Smooth muscle cell (in vitro differentiated cells): ENCODE results near the gene CREB3L1. TPM values are rescaled to one million over a fixed set of nuclear protein-coding genes. Genes with fewer than 3 reads are reported as not detected.

Source experiments
- DNase-seq: peaks from one replicate; lab custom pipeline; 2025; ENCODE audit not compliant: unreplicated experiment; lab: John Stamatoyannopoulos, UW
- H2AFZ ChIP-seq: fragments of 200-600 bp; sonication (generic); 2 replicates; pipeline ENCODE4 v1.6.0; 2016; ENCODE audit warnings: antibody characterized with exemption, low read depth, mild to moderate bottlenecking
- H3F3A ChIP-seq: fragments of 200-600 bp; sonication (generic); 2 replicates; pipeline ENCODE4 v1.6.0; 2017; ENCODE audit warnings: antibody characterized with exemption, low read depth
- H3K27ac ChIP-seq: fragments of 200-600 bp; sonication (generic); 2 replicates; pipeline ENCODE4 v1.5.1; 2016; ENCODE audit warnings: low read depth, mild to moderate bottlenecking
- H3K27me3 ChIP-seq: fragments of 200-600 bp; sonication (generic); 2 replicates; pipeline ENCODE4 v1.6.1; 2016; ENCODE audit warnings: low read depth, mild to moderate bottlenecking
- H3K36me3 ChIP-seq: fragments of 200-600 bp; sonication (generic); 2 replicates; pipeline ENCODE4 v1.5.1; 2016; ENCODE audit warnings: low read depth
- H3K4me1 ChIP-seq: fragments of 200-600 bp; sonication (generic); 2 replicates; pipeline ENCODE4 v1.5.1; 2016; ENCODE audit warnings: low read depth
- H3K4me2 ChIP-seq: fragments of 200-600 bp; sonication (generic); 2 replicates; pipeline ENCODE4 v1.6.0; 2016; ENCODE audit warnings: mild to moderate bottlenecking
- H3K4me3 ChIP-seq: fragments of 200-600 bp; sonication (generic); 2 replicates; pipeline ENCODE4 v1.5.1; 2016; ENCODE audit warnings: mild to moderate bottlenecking
- H3K79me2 ChIP-seq: fragments of 200-600 bp; sonication (generic); 2 replicates; pipeline ENCODE4 v1.6.0; 2016; ENCODE audit warnings: low read depth, mild to moderate bottlenecking
- H3K9ac ChIP-seq: fragments of 200-600 bp; sonication (generic); 2 replicates; pipeline ENCODE4 v1.6.0; 2016; ENCODE audit warnings: low read depth
- H3K9me3 ChIP-seq: fragments of 200-600 bp; sonication (generic); replicated peaks from 2 replicates; pipeline ENCODE4 v1.5.1; 2016; ENCODE audit warnings: low read depth
- H4K20me1 ChIP-seq: fragments of 200-600 bp; sonication (generic); 2 replicates; pipeline ENCODE4 v1.6.0; 2016; ENCODE audit warnings: low read depth
- WGBS: methylation state at CpG from one replicate; pipeline ENCODE4 v1.1.7; 2016; ENCODE audit warnings: low lambda C conversion rate; 5-methylcytosine and 5-hydroxymethylcytosine counted together
- polyA plus RNA-seq: library from polyadenylated mRNA; unstranded; fragments of >200 nt; fragmentation: Nextera tagmentation; extraction: Ambion mirVana; gene quantifications from 2 replicates; pipeline ENCODE4 v1.2.1, GENCODE V29; 2016
- total RNA-seq: library from RNA; depleted of rRNA; stranded (reverse); fragments of >200 nt; gene quantifications from 2 replicates; pipeline ENCODE4 v1.2.3, GENCODE V29; 2014
- TF ChIP-seq, protein P1 (sequence below): fragments of 200-600 bp; sonication (generic); IDR thresholded peaks from 2 replicates; pipeline ENCODE4 v1.5.1; 2017; ENCODE audit warnings: borderline replicate concordance, mild to moderate bottlenecking, antibody characterized with exemption; ENCODE audit not compliant: insufficient read depth, poor library complexity, severe bottlenecking

Gene CREB3L1
- total and polyA plus RNA-seq, 2 experiments from 2014 or later: 63.3 to 437 TPM

- Histone ChIP-seq H3K27ac (peak overlapping the region; percentile 92), H3K9ac (peak overlapping the region; percentile 67)
- 39% methylated on average over 2 of the region's 2 CpGs for WGBS
Observed at GRCh38 chr11:46240371-46240770, 37.1 kb upstream of the CREB3L1 start.

GRCh38 chr11:46240861-46241260, 36.6 kb upstream of the CREB3L1 start:
- no peak overlapping the region for H3K4me2 ChIP-seq
- H3K36me3 ChIP-seq: no peaks in the 10 kb centered on the region
- H2AFZ ChIP-seq: no peak overlapping the region
- no peak overlapping the region for H3K9ac ChIP-seq
- no peaks in the 10 kb centered on the region for H3K79me2 ChIP-seq
- H3K9me3 ChIP-seq: no peaks in the 10 kb centered on the region
- H3K27ac ChIP-seq: peak overlapping the region; percentile 92
- WGBS: 91% methylated on average over 7 of the region's 7 CpGs
- TF ChIP-seq, protein P1, sequence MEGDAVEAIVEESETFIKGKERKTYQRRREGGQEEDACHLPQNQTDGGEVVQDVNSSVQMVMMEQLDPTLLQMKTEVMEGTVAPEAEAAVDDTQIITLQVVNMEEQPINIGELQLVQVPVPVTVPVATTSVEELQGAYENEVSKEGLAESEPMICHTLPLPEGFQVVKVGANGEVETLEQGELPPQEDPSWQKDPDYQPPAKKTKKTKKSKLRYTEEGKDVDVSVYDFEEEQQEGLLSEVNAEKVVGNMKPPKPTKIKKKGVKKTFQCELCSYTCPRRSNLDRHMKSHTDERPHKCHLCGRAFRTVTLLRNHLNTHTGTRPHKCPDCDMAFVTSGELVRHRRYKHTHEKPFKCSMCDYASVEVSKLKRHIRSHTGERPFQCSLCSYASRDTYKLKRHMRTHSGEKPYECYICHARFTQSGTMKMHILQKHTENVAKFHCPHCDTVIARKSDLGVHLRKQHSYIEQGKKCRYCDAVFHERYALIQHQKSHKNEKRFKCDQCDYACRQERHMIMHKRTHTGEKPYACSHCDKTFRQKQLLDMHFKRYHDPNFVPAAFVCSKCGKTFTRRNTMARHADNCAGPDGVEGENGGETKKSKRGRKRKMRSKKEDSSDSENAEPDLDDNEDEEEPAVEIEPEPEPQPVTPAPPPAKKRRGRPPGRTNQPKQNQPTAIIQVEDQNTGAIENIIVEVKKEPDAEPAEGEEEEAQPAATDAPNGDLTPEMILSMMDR: no peak
- no peak overlapping the region for H3K4me3 ChIP-seq
- peaks cover 30% of the 10 kb centered on the region for H3K4me1 ChIP-seq
- H4K20me1 ChIP-seq: no peaks in the 10 kb centered on the region
- no peaks in the 10 kb centered on the region for H3K27me3 ChIP-seq
- no peak for DNase-seq
- peaks cover 20% of the 10 kb centered on the region for H3F3A ChIP-seq

More at GRCh38 chr11:46240371-46240770, 37.1 kb upstream of the CREB3L1 start:
- Histone ChIP-seq H3K4me1 (peaks cover 30% of the 10 kb centered on the region), H3K4me2 (peak overlapping the region; percentile 91), H3K36me3 (no peaks in the 10 kb centered on the region), H3K4me3 (no peak overlapping the region), H2AFZ (no peak overlapping the region), H3F3A (peaks cover 20% of the 10 kb centered on the region), H3K9me3 (no peaks in the 10 kb centered on the region), H3K27me3 (no peaks in the 10 kb centered on the region), H3K79me2 (no peaks in the 10 kb centered on the region), H4K20me1 (no peaks in the 10 kb centered on the region)
- TF ChIP-seq, protein P1: no peak
- DNase-seq: no peak

DNA sequence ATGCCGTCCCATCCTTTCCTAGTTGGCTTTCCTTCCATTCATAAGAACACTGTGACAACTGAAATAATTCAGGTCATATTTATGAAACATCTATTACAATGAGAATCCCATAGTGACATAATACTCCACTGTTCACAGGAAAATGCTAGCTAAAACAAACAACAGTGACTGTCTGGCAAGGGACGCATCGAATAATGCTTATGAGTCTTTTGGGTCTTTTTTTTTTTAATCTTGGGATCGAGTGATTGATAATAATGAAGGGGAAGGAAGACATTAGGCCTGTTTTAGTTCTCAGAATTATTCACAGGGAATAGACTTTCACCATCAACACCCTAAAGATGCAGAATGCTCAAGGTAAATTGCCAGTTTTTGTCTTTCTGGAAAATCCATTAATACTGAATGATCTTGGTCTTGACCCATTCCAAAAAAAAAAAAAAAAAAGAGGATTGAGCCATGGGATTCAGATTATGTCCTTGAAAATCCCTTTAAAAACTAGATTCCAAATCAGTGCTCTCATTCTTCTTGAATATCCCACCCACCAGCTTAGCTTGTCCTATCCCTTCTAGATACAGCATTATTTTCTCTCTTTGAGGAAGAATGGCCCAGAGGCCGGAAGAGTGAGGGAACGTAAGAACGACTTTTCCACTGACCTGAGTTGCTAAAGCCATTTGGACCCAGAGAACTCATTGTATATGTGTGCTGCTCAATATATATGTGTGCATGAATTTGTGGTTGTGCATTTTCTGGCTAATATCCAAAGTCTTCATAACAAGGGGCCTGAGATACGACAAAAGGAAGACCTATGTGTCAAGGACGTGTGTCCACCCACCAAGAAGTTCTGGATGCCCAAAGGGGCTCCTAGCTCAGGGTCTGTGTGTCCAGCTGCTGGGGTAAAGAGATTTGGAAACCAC, 35.2 kb upstream of the CREB3L1 start:
- DNase-seq: no peak
- Histone ChIP-seq H3K9me3 (no peaks in the 10 kb centered on the region), H4K20me1 (no peaks in the 10 kb centered on the region), H3K4me1 (peaks cover 30% of the 10 kb centered on the region), H2AFZ (no peak overlapping the region), H3K4me2 (peak overlapping the region; percentile 90), H3K79me2 (no peaks in the 10 kb centered on the region), H3K27ac (peak overlapping the region; percentile 92), H3K4me3 (peak overlapping the region; percentile 50), H3K27me3 (no peaks in the 10 kb centered on the region), H3F3A (peaks cover 20% of the 10 kb centered on the region), H3K9ac (peak overlapping the region; percentile 94), H3K36me3 (no peaks in the 10 kb centered on the region)
- TF ChIP-seq, protein P1: no peak
- 67% methylated on average over 9 of the region's 9 CpGs for WGBS
